Mucosa of rectum (tissue), 2 donors: ENCODE measurements around the gene OLFM3.

Source experiments
- H3K27ac ChIP-seq, 2 donors: one replicate each; pipeline ENCODE4 v1.7.0; 2013; ENCODE audit warnings: inconsistent platforms in 2 of 2, low read depth in 2 of 2, low read length in 2 of 2
- H3K27me3 ChIP-seq, 2 donors: one replicate each; pipeline ENCODE4 v1.7.0; 2013; ENCODE audit warnings: low read length in 2 of 2; ENCODE audit not compliant: control insufficient read depth in 2 of 2, insufficient read depth in 2 of 2
- H3K36me3 ChIP-seq, 2 donors: one replicate each; pipeline ENCODE4 v1.7.0; 2013; ENCODE audit warnings: low read length in 2 of 2; ENCODE audit not compliant: control insufficient read depth in 2 of 2, insufficient read depth in 2 of 2
- H3K4me1 ChIP-seq, 2 donors: one replicate each; pipeline ENCODE4 v1.7.0; 2013; ENCODE audit warnings: low read length in 2 of 2, mild to moderate bottlenecking in 1 of 2; ENCODE audit not compliant: control insufficient read depth in 2 of 2, insufficient read depth in 2 of 2
- H3K4me3 ChIP-seq, 2 donors: one replicate each; pipeline ENCODE4 v1.7.0; 2013; ENCODE audit warnings: low read length in 2 of 2
- H3K9ac ChIP-seq, 2 donors: one replicate each; pipeline ENCODE4 v1.7.0; 2013; ENCODE audit warnings: low read length in 2 of 2, low read depth in 1 of 2, mild to moderate bottlenecking in 1 of 2
- H3K9me3 ChIP-seq, 2 donors: one replicate each; pipeline ENCODE4 v1.7.0; 2013; ENCODE audit warnings: low read length in 2 of 2; ENCODE audit not compliant: control insufficient read depth in 2 of 2
- donor health status: healthy.
- donor health status: Normal muscosa, but diverticular disease.

Gene OLFM3

GRCh38 chr1:101875891-101876290 lies 120.8 kb downstream of the OLFM3 start:
- H3K36me3 ChIP-seq, result no peaks in the 10 kb centered on the region
- no peak overlapping the region for H3K27ac ChIP-seq
- H3K9ac ChIP-seq, result no peak overlapping the region
- no peaks in the 10 kb centered on the region for H3K9me3 ChIP-seq
- H3K4me1 ChIP-seq, result no peaks in the 10 kb centered on the region
- no peaks in the 10 kb centered on the region for H3K27me3 ChIP-seq
- H3K4me3 ChIP-seq, result no peak overlapping the region

GRCh38 chr1:101873672-101874071 lies 123.1 kb downstream of the OLFM3 start:
- Histone ChIP-seq H3K4me3 (no peak overlapping the region), H3K27ac (no peak overlapping the region), H3K4me1 (no peaks in the 10 kb centered on the region), H3K9me3 (no peaks in the 10 kb centered on the region), H3K27me3 (no peaks in the 10 kb centered on the region), H3K9ac (no peak overlapping the region), H3K36me3 (no peaks in the 10 kb centered on the region)

- H3K27ac ChIP-seq, result no peak overlapping the region
- H3K36me3 ChIP-seq, result no peaks in the 10 kb centered on the region
- no peaks in the 10 kb centered on the region for H3K4me1 ChIP-seq
- H3K9me3 ChIP-seq, result no peaks in the 10 kb centered on the region
- H3K4me3 ChIP-seq, result no peak overlapping the region
- no peaks in the 10 kb centered on the region for H3K27me3 ChIP-seq
- no peak overlapping the region for H3K9ac ChIP-seq
Observed at GRCh38 chr1:101859941-101860340, 136.8 kb downstream of the OLFM3 start.

GRCh38 chr1:101854271-101854670 lies 142.5 kb downstream of the OLFM3 start:
- Histone ChIP-seq H3K27me3 (no peaks in the 10 kb centered on the region), H3K36me3 (no peaks in the 10 kb centered on the region), H3K9ac (no peak overlapping the region), H3K4me1 (no peaks in the 10 kb centered on the region), H3K9me3 (no peaks in the 10 kb centered on the region), H3K27ac (no peak overlapping the region), H3K4me3 (no peak overlapping the region)

GRCh38 chr1:101852936-101853335 lies 143.8 kb downstream of the OLFM3 start:
- Histone ChIP-seq H3K4me3 (no peak overlapping the region), H3K9ac (no peak overlapping the region), H3K4me1 (no peaks in the 10 kb centered on the region), H3K27me3 (no peaks in the 10 kb centered on the region), H3K27ac (no peak overlapping the region), H3K36me3 (no peaks in the 10 kb centered on the region), H3K9me3 (no peaks in the 10 kb centered on the region)

- no peak overlapping the region for H3K9ac ChIP-seq
- H3K27me3 ChIP-seq, result no peaks in the 10 kb centered on the region
- no peak overlapping the region for H3K27ac ChIP-seq
- H3K9me3 ChIP-seq, result no peaks in the 10 kb centered on the region
- no peak overlapping the region for H3K4me3 ChIP-seq
- no peaks in the 10 kb centered on the region for H3K36me3 ChIP-seq
- no peaks in the 10 kb centered on the region for H3K4me1 ChIP-seq
Observed at GRCh38 chr1:101849356-101849755, 147.4 kb downstream of the OLFM3 start.

- H3K9ac ChIP-seq, result no peak overlapping the region
- H3K27ac ChIP-seq, result no peak overlapping the region
- H3K4me1 ChIP-seq, result no peaks in the 10 kb centered on the region
- no peak overlapping the region for H3K4me3 ChIP-seq
- no peaks in the 10 kb centered on the region for H3K9me3 ChIP-seq
- no peaks in the 10 kb centered on the region for H3K36me3 ChIP-seq
- no peaks in the 10 kb centered on the region for H3K27me3 ChIP-seq
Observed at GRCh38 chr1:101847626-101848025, 149.1 kb downstream of the OLFM3 start.

GRCh38 chr1:101846820-101847219 lies 149.9 kb downstream of the OLFM3 start:
- Histone ChIP-seq H3K9me3 (no peaks in the 10 kb centered on the region), H3K36me3 (no peaks in the 10 kb centered on the region), H3K27ac (no peak overlapping the region), H3K4me1 (no peaks in the 10 kb centered on the region), H3K4me3 (no peak overlapping the region), H3K27me3 (no peaks in the 10 kb centered on the region), H3K9ac (no peak overlapping the region)

- no peak overlapping the region for H3K4me3 ChIP-seq
- H3K27me3 ChIP-seq, result no peaks in the 10 kb centered on the region
- H3K27ac ChIP-seq, result no peak overlapping the region
Observed at GRCh38 chr1:101843160-101843559, 153.6 kb downstream of the OLFM3 start.

GRCh38 chr1:101841824-101842223 lies 154.9 kb downstream of the OLFM3 start:
- Histone ChIP-seq H3K27ac (no peak overlapping the region), H3K36me3 (no peaks in the 10 kb centered on the region)

More at GRCh38 chr1:101843160-101843559, 153.6 kb downstream of the OLFM3 start:
- H3K4me1 ChIP-seq, result no peaks in the 10 kb centered on the region
- no peak overlapping the region for H3K9ac ChIP-seq
- H3K9me3 ChIP-seq, result no peaks in the 10 kb centered on the region
- no peaks in the 10 kb centered on the region for H3K36me3 ChIP-seq

GRCh38 chr1:101835988-101836387 lies 160.7 kb downstream of the OLFM3 start:
- H3K9me3 ChIP-seq, result no peaks in the 10 kb centered on the region
- H3K4me3 ChIP-seq, result no peak overlapping the region
- no peaks in the 10 kb centered on the region for H3K27me3 ChIP-seq

More at GRCh38 chr1:101841824-101842223, 154.9 kb downstream of the OLFM3 start:
- no peak overlapping the region for H3K9ac ChIP-seq
- H3K4me3 ChIP-seq, result no peak overlapping the region
- no peaks in the 10 kb centered on the region for H3K9me3 ChIP-seq
- no peaks in the 10 kb centered on the region for H3K4me1 ChIP-seq
- H3K27me3 ChIP-seq, result no peaks in the 10 kb centered on the region

More at GRCh38 chr1:101835988-101836387, 160.7 kb downstream of the OLFM3 start:
- no peaks in the 10 kb centered on the region for H3K36me3 ChIP-seq
- H3K4me1 ChIP-seq, result no peaks in the 10 kb centered on the region
- H3K27ac ChIP-seq, result no peak overlapping the region
- no peak overlapping the region for H3K9ac ChIP-seq
